Measurements from ENCODE around the gene ZNF518A. TPM values are rescaled to one million over a fixed set of nuclear protein-coding genes. Genes with fewer than 3 reads are reported as not detected.

The ZNF518A gene
- total and polyA plus RNA-seq, 2 donors (not counting 3 experiments of a cell fraction or from before 2014, with no cell fraction given): 2.9 to 12.1 TPM

GRCh38 chr10:96212911-96213310, 82.8 kb downstream of the ZNF518A start:
- Histone ChIP-seq H3K9me3 (replicated peaks; ENCODE audit: control insufficient read depth, insufficient read depth, low read length) (no peaks in the 10 kb centered on the region), H3K79me2 (ENCODE audit: control insufficient read depth, insufficient read depth, low read length) (no peaks in the 10 kb centered on the region), H3K27ac (ENCODE audit: insufficient read depth, low read depth, low read length) (no peak overlapping the region), H3K4me1 (ENCODE audit: control insufficient read depth, extremely low read depth, insufficient read depth, low read length) (no peaks in the 10 kb centered on the region), H3K27me3 (ENCODE audit: control insufficient read depth in 2 of 2, insufficient read depth in 2 of 2, low read length in 2 of 2) (no peaks in the 10 kb centered on the region), H3K4me3 (replicated peaks in 1 of 3; ENCODE audit: insufficient read depth in 1 of 3, low read depth in 1 of 3, low read length in 3 of 3) (no peak overlapping the region), H2AFZ (ENCODE audit: low read depth, low read length) (no peak overlapping the region), H3K9ac (replicated peaks; ENCODE audit: extremely low read depth, insufficient read depth, low read length) (no peak overlapping the region), H4K20me1 (replicated peaks; ENCODE audit: control insufficient read depth, extremely low read depth, insufficient read depth, low read length) (no peaks in the 10 kb centered on the region), H3K36me3 (ENCODE audit: control insufficient read depth in 2 of 2, extremely low read depth in 1 of 2, insufficient read depth in 2 of 2, low read length in 2 of 2) (no peaks in the 10 kb centered on the region), H3K4me2 (ENCODE audit: insufficient read depth, low read length) (no peak overlapping the region), H3K9me1 (replicated peaks; ENCODE audit: control insufficient read depth, extremely low read depth, insufficient read depth, low read length) (no peaks in the 10 kb centered on the region)
- DNase-seq (ENCODE audit: low read depth, low spot score) (no peak), FAIRE-seq (no peak)
- ChIA-PET POLR2A (no interaction called here), CTCF (interaction anchor here (1.3 to 2.0 kb wide), 3 partner anchors 10 to 196 kb away, joined by 3 to 9 read pairs (median 3); no protein-coding TSS in a partner anchor)
- dilution Hi-C loops (cut with MboI; ENCODE audit: extremely low pct_ligation_motif_present, low sequenced_read_pairs) (no loop called here), intact Hi-C loops (cut with micrococcal nuclease) (no loop called here)
- no TSS peak for BruUV-seq (replicated peaks)
- TF ChIP-seq CTCF (IDR thresholded peaks at IDR 0.05; ENCODE audit: extremely low read depth in 1 of 2, insufficient read depth in 1 of 2, low read depth in 1 of 2, low read length in 2 of 2) (no peak), POLR2A (IDR thresholded peaks at IDR 0.05; ENCODE audit: low read depth, low read length) (no peak), JUN (IDR thresholded peaks at IDR 0.05; ENCODE audit: borderline replicate concordance, insufficient read depth, insufficient read length, low read depth) (no peak), FOS (IDR thresholded peaks at IDR 0.05; ENCODE audit: borderline replicate concordance, insufficient read depth, low read length) (no peak), POLR2AphosphoS5 (IDR thresholded peaks at IDR 0.05; ENCODE audit: insufficient read depth, low read depth, low read length) (no peak), GATA2 (IDR thresholded peaks at IDR 0.05; ENCODE audit: insufficient read depth, insufficient read length, low read depth, low read length) (no peak), EZH2 (IDR thresholded peaks at IDR 0.05; ENCODE audit: borderline replicate concordance, low read depth, low read length, severe bottlenecking) (no peak), MYC (IDR thresholded peaks at IDR 0.05; ENCODE audit: low read depth, low read length) (no peak), MAX (IDR thresholded peaks at IDR 0.05; ENCODE audit: insufficient read depth, insufficient read length) (no peak)

Small RNA genes lying within 50 kb of the gene (small RNA-seq; reads per million reads assigned to genes)
- gene RNU6-271P (ENCODE audit: insufficient read depth, insufficient read length, low read depth, low replicate concordance): not detected

Other genes with a start within 250 kb of the ZNF518A start
- gene CC2D2B, start 222.3 kb upstream of the ZNF518A start, total RNA-seq: 0.53 and 1.2 TPM in 2 replicates
- 0.03 and 0.21 TPM in 2 replicates for gene CC2D2B, start 222.3 kb upstream of the ZNF518A start, polyA plus RNA-seq
- gene CCNJ, start 86.7 kb upstream of the ZNF518A start, total RNA-seq: 22.4 and 25.5 TPM in 2 replicates
- gene CCNJ, start 86.7 kb upstream of the ZNF518A start, polyA plus RNA-seq: 23.5 and 27.6 TPM in 2 replicates
- not detected in 2 replicates for gene BLNK, start 141.3 kb downstream of the ZNF518A start, total RNA-seq
- gene BLNK, start 141.3 kb downstream of the ZNF518A start, polyA plus RNA-seq: not detected in 2 replicates
- gene DNTT, start 174.1 kb downstream of the ZNF518A start, total RNA-seq: not detected in 2 replicates
- not detected in 2 replicates for gene DNTT, start 174.1 kb downstream of the ZNF518A start, polyA plus RNA-seq
- not detected in 2 replicates for gene OPALIN, start 228.7 kb downstream of the ZNF518A start, total RNA-seq
- not detected in 2 replicates for gene OPALIN, start 228.7 kb downstream of the ZNF518A start, polyA plus RNA-seq

Data from endothelial cell of umbilical vein (primary cell).